ENCODE data around the gene MARCKSL1. TPM values are rescaled to one million over a fixed set of nuclear protein-coding genes. Genes with fewer than 3 reads are reported as not detected.

Gene MARCKSL1
- total RNA-seq, 4 donors from 2014 or later, result 0.75 to 2.6 (median 1.5) TPM

DNA sequence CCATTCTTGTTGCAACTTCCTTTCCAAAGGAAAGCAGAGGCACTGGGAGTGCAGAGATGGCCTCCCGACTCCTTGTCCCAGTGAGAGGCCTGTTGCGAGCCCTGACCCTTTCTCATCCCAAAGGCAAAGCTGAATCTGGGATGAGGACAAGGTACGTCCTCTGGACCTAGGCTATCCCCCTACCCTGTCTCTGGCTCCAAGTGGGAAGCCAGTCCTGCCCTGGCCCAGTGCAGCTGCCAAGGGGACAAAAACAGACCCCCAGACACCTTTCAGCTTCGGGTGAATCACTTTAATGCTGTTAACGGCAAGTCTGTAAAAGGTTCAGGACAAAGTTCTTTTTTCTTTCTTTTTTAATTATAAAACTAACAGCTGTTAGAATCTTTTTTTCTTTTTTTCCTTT is 28.8 kb upstream of the MARCKSL1 start:
- in situ Hi-C loops (cut with MboI; ENCODE audit: low sequenced_read_pairs in 4 of 4) (no loop called here), intact Hi-C loops (cut with DNase I; ENCODE audit: low total_unique reads) (no loop called here)
- no peaks in the 10 kb centered on the region for H3K9me3 ChIP-seq
- peaks cover 12% of the 10 kb centered on the region in 2 donors for H3K4me1 ChIP-seq
- TF ChIP-seq, protein P1, sequence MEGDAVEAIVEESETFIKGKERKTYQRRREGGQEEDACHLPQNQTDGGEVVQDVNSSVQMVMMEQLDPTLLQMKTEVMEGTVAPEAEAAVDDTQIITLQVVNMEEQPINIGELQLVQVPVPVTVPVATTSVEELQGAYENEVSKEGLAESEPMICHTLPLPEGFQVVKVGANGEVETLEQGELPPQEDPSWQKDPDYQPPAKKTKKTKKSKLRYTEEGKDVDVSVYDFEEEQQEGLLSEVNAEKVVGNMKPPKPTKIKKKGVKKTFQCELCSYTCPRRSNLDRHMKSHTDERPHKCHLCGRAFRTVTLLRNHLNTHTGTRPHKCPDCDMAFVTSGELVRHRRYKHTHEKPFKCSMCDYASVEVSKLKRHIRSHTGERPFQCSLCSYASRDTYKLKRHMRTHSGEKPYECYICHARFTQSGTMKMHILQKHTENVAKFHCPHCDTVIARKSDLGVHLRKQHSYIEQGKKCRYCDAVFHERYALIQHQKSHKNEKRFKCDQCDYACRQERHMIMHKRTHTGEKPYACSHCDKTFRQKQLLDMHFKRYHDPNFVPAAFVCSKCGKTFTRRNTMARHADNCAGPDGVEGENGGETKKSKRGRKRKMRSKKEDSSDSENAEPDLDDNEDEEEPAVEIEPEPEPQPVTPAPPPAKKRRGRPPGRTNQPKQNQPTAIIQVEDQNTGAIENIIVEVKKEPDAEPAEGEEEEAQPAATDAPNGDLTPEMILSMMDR (IDR thresholded peaks at IDR 0.05 in 4 of 5, conservative IDR thresholded peaks at IDR 0.05 in 1 of 5), result no peak
- no peak for TF ChIP-seq POLR2A (IDR thresholded peaks at IDR 0.05)
- DNase-seq (no peak), ATAC-seq (no peak)
- no peaks in the 10 kb centered on the region for H3K27me3 ChIP-seq
- peak overlapping the region in 1 of 4 donors; percentile 9 for H3K27ac ChIP-seq
- H3K4me3 ChIP-seq, result no peak overlapping the region
- peaks cover 0 to 66% of the 10 kb centered on the region in 2 donors for H3K36me3 ChIP-seq

DNA sequence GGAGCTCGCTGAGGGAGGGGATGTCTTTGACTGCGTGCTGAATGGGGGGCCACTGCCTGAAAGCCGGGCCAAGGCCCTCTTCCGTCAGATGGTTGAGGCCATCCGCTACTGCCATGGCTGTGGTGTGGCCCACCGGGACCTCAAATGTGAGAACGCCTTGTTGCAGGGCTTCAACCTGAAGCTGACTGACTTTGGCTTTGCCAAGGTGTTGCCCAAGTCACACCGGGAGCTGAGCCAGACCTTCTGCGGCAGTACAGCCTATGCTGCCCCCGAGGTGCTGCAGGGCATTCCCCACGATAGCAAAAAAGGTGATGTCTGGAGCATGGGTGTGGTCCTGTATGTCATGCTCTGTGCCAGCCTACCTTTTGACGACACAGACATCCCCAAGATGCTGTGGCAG is 27.7 kb upstream of the MARCKSL1 start:
- H3K36me3 ChIP-seq, result peaks cover 0 to 54% of the 10 kb centered on the region in 2 donors
- H3K4me3 ChIP-seq, result no peak overlapping the region
- H3K4me1 ChIP-seq, result peaks cover 12% of the 10 kb centered on the region in 2 donors
- in situ Hi-C loops (cut with MboI; ENCODE audit: low sequenced_read_pairs in 4 of 4) (no loop called here), intact Hi-C loops (cut with DNase I; ENCODE audit: low total_unique reads) (loop anchor here (1.0 kb wide), 1 partner anchor 28 kb away; no protein-coding TSS in a partner anchor)
- peak overlapping the region in 1 of 4 donors; percentile 9 for H3K27ac ChIP-seq
- DNase-seq, result peak; percentile 31 to 74
- ATAC-seq, result peak; percentile 32 to 62
- H3K27me3 ChIP-seq, result no peaks in the 10 kb centered on the region
- no peaks in the 10 kb centered on the region for H3K9me3 ChIP-seq
- TF ChIP-seq, protein P1 (IDR thresholded peaks at IDR 0.05 in 4 of 5, conservative IDR thresholded peaks at IDR 0.05 in 1 of 5), result no peak
- no peak for TF ChIP-seq POLR2A (IDR thresholded peaks at IDR 0.05)

DNA sequence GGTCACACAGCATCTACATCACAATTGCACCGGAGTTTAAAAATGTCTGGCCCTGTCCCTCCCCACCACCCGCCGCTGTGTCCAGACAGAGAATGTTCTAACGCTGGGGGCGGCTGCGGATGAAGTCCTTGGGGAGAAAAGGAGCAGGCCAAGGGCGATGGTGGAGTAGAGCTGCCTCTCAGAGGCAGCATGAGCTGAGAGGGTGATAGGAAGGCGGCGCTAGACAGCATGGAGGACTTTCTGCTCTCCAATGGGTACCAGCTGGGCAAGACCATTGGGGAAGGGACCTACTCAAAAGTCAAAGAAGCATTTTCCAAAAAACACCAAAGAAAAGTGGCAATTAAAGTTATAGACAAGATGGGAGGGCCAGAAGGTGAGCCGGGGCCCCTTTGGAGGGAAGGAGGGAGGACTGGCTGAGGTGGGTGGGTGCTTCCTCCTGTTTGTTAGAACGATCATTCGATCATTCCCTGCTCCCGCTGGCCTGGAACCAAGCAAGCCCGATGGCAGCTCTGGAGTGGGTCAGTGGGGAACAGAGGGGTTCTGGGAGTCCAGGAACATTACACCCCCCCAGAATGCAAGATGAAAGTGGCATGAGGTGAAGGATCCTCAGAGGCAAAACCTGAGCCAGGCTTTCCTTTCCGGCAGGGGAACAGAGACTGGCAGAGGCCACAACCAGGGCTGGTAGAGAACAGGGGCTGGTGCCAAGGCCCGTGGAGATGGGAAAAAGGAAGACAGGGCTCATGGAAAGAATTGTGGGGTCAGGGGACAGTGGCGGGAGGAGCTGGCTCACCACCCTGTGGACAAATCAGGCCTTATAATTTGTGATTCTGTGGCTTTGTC is 26.7 kb upstream of the MARCKSL1 start, which contains the start of the genes FAM229A and TSSK3:
Gene FAM229A (minus strand): TSS at position 12 of the 840 bp plus-strand sequence. CDS start 394 bp downstream, outside the sequence.
Gene TSSK3 (plus strand): TSS at position 66 of the 840 bp plus-strand sequence. CDS start 163 bp downstream, at position 229.
- Histone ChIP-seq H3K9me3 (no peaks in the 10 kb centered on the region), H3K4me3 (peak within 1 kb of the TSS; percentile 41 to 54 (median 49)), H3K4me1 (peaks cover 12% of the 10 kb centered on the region in 2 donors), H3K36me3 (peaks cover 0 to 44% of the 10 kb centered on the region in 2 donors), H3K27ac (no peak within 1 kb of the TSS), H3K27me3 (no peaks in the 10 kb centered on the region)
- intact Hi-C loops (cut with DNase I; ENCODE audit: low total_unique reads) (loop anchor here (1.0 kb wide), 1 partner anchor 27 kb away; no protein-coding TSS in a partner anchor), in situ Hi-C loops (cut with MboI; ENCODE audit: low sequenced_read_pairs in 4 of 4) (no loop called here)
- no peak for DNase-seq
- TF ChIP-seq POLR2A (IDR thresholded peaks at IDR 0.05), result no peak
- TF ChIP-seq, protein P1 (IDR thresholded peaks at IDR 0.05 in 4 of 5, conservative IDR thresholded peaks at IDR 0.05 in 1 of 5), result peak in 1 of 5 experiments; percentile 1
- no peak for ATAC-seq

DNA sequence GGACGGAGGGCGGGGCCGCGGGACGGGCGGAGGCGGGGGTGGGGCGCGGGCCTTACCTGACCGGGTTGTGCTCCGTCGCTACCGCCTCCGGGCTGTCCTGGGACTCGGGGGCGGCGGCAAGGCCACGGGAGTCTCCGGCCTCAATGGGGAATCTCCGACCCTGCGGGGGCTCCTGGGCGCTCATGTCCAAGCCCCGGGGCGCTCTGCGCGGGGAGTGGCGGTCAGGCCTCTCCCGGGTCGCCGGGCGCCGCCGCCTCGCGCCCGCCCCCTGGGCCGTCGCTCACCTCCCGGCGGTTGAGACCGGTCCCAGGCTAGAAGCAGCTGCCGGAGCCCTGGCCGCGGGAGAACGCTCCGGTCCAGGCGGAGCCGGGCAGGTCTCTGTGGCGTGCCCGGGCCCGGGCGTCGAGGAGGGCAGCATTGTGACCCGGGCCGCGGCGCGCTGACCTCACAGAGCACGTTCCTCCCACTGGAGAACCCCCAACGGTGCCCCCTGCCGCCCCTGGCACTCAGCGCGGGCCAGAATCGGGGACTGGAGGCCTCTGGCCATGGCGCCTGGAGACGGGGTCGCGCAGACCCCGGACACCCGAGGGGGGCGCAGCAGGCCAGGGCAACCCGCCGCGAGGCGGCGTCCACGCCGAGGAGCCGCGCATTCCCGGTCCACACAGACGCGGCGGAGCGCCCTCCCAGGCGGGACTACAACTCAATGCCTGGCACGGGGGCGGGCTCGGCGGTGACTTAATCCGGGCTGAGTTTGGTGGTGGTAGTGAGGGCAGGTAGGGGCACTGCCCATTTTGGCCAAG is 25.8 kb upstream of the MARCKSL1 start:
- peak overlapping the region; percentile 41 to 54 (median 49) for H3K4me3 ChIP-seq
- ATAC-seq (peak; percentile 22 to 31), DNase-seq (no peak)
- H3K4me1 ChIP-seq, result peaks cover 12% of the 10 kb centered on the region in 2 donors
- no peaks in the 10 kb centered on the region for H3K27me3 ChIP-seq
- TF ChIP-seq POLR2A (IDR thresholded peaks at IDR 0.05), result no peak
- TF ChIP-seq, protein P1 (IDR thresholded peaks at IDR 0.05 in 4 of 5, conservative IDR thresholded peaks at IDR 0.05 in 1 of 5), result peak in 4 of 5 experiments; percentile 20 to 44 (median 28)
- peaks cover 0 to 36% of the 10 kb centered on the region in 2 donors for H3K36me3 ChIP-seq
- in situ Hi-C loops (cut with MboI; ENCODE audit: low sequenced_read_pairs in 4 of 4) (no loop called here), intact Hi-C loops (cut with DNase I; ENCODE audit: low total_unique reads) (no loop called here)
- no peak overlapping the region for H3K27ac ChIP-seq
- H3K9me3 ChIP-seq, result no peaks in the 10 kb centered on the region

All from gastrocnemius medialis (tissue), 4 donors.